ENCODE measurements around the gene SPIN1. TPM values are rescaled to one million over a fixed set of nuclear protein-coding genes. Genes with fewer than 3 reads are reported as not detected.

The SPIN1 gene
- total and polyA plus RNA-seq, 12 donors, result 36.3 to 79.9 (median 57.4) TPM

DNA sequence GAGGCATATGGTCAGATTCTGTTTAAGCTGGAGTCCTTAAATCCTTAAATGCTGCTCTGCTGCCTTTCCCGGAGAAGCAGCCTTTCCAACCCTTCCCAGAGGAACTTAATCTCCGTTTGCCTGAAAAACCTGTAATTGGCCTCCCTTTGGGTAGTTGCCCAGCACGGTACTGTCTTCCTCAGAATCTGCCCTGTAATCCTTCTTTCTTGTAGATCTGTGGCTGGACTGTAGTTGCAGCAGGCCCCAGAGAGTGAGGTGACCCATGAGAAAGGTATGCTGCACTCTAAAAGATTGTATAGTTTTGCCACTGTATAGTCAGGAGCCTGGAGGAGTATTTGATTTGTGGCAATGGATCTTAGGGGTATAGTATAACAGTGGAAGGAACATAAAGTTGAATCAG, 11.7 kb downstream of the SPIN1 start:
- H3K27me3 ChIP-seq, result no peaks in the 10 kb centered on the region
- no peak overlapping the region for H3K27ac ChIP-seq
- 53 to 100% (median 72%) methylated on average over 1 to 3 of the region's 3 CpGs for WGBS, 4 donors
- intact Hi-C loops (cut with DNase I), result no loop called here
- H3K4me1 ChIP-seq (replicated peaks in 1 of 2), result peaks cover 6 to 27% of the 10 kb centered on the region in 2 donors
- peaks cover 0 to 3% of the 10 kb centered on the region in 2 donors for H3K36me3 ChIP-seq (replicated peaks in 1 of 2)
- TF ChIP-seq POLR2A (IDR thresholded peaks at IDR 0.05), result no peak
- TF ChIP-seq, protein P1, sequence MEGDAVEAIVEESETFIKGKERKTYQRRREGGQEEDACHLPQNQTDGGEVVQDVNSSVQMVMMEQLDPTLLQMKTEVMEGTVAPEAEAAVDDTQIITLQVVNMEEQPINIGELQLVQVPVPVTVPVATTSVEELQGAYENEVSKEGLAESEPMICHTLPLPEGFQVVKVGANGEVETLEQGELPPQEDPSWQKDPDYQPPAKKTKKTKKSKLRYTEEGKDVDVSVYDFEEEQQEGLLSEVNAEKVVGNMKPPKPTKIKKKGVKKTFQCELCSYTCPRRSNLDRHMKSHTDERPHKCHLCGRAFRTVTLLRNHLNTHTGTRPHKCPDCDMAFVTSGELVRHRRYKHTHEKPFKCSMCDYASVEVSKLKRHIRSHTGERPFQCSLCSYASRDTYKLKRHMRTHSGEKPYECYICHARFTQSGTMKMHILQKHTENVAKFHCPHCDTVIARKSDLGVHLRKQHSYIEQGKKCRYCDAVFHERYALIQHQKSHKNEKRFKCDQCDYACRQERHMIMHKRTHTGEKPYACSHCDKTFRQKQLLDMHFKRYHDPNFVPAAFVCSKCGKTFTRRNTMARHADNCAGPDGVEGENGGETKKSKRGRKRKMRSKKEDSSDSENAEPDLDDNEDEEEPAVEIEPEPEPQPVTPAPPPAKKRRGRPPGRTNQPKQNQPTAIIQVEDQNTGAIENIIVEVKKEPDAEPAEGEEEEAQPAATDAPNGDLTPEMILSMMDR (IDR thresholded peaks at IDR 0.05), result no peak
- no peaks in the 10 kb centered on the region for H3K9me3 ChIP-seq (replicated peaks in 1 of 3)
- no peak for DNase-seq
- H3K4me3 ChIP-seq, result no peak overlapping the region

DNA sequence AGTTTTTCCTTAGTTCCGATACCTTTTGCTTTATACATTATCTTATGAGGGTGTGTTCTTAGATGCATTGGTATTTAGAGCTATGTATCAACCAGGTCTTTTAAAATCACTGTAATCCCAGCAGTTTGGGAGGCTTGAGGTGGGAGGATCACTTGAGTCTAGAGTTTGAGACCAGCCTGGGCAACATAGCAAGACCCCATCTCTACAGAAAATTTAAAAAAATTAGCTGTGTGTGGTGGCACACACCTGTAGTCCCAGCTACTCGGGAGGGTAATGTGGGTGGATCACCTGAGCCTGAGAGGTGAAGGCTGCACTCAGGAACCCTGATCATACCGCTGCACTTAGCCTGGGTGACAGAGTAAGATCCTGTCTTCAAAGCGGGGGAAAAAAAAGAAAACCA, 15.1 kb downstream of the SPIN1 start:
- TF ChIP-seq, protein P1 (IDR thresholded peaks at IDR 0.05), result no peak
- no peak for TF ChIP-seq POLR2A (IDR thresholded peaks at IDR 0.05)
- H3K27me3 ChIP-seq, result no peaks in the 10 kb centered on the region
- peaks cover 6 to 11% of the 10 kb centered on the region in 2 donors for H3K4me1 ChIP-seq (replicated peaks in 1 of 2)
- WGBS, 4 donors, result 94 to 96% (median 95%) methylated on average over 4 of the region's 4 CpGs
- no peaks in the 10 kb centered on the region for H3K9me3 ChIP-seq (replicated peaks in 1 of 3)
- no peak for DNase-seq
- H3K27ac ChIP-seq, result no peak overlapping the region
- no peak overlapping the region for H3K4me3 ChIP-seq
- peaks cover 0 to 3% of the 10 kb centered on the region in 2 donors for H3K36me3 ChIP-seq (replicated peaks in 1 of 2)
- intact Hi-C loops (cut with DNase I), result no loop called here

DNA sequence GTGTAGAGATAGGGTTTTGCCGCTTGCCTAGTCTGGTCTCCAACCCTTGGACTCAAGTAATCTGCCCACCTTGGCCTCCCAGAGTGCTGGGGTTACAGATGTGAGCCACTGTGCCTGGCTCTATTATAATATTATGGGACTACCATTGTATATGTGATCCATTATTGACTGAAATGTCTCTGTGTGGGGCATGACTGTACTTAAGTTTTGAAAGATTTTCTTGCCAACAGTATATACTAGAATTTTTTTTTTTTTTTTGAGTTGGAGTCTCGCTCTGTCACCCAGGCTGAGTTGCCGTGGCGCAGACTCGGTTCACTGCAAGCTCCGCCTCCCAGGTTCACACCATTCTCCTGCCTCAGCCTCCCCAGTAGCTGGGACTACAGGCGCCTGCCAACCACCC, 17.8 kb downstream of the SPIN1 start:
- WGBS, 4 donors, result 95 to 100% (median 99%) methylated on average over 7 of the region's 7 CpGs

DNA sequence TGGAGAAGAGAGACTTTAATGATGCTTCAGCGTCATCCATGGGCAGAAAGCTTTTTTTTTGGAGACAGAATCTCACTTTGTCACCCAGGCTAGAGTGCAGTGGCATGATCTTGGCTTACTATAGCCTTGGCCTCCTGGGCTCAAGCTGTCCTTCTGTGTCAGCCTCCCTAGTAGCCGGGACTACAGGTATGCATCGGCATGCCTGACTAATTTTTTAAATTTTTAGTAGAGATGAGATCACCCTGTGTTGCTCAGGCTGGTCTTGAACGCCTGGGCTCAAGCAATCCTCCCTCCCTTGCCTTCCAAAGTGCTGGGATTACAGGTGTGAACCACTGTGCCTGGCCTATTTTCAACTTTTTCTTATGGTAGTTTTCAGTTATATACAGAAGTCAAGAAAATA, 23.2 kb downstream of the SPIN1 start:
- intact Hi-C loops (cut with DNase I), result no loop called here
- Histone ChIP-seq H3K36me3 (replicated peaks in 1 of 2) (no peaks in the 10 kb centered on the region), H3K4me1 (replicated peaks in 1 of 2) (no peaks in the 10 kb centered on the region), H3K9me3 (replicated peaks in 1 of 3) (peaks cover 0 to 12% (median 0%) of the 10 kb centered on the region in 3 donors), H3K27me3 (no peaks in the 10 kb centered on the region), H3K4me3 (no peak overlapping the region), H3K27ac (no peak overlapping the region)
- WGBS, 4 donors, result 80 to 100% (median 91%) methylated on average over 3 to 4 of the region's 4 CpGs
- TF ChIP-seq, protein P1 (IDR thresholded peaks at IDR 0.05), result no peak
- TF ChIP-seq POLR2A (IDR thresholded peaks at IDR 0.05), result no peak
- DNase-seq, result no peak

More for the DNA sequence above, 17.8 kb downstream of the SPIN1 start:
- intact Hi-C loops (cut with DNase I), result no loop called here
- TF ChIP-seq, protein P1 (IDR thresholded peaks at IDR 0.05), result no peak
- no peak for TF ChIP-seq POLR2A (IDR thresholded peaks at IDR 0.05)
- no peak for DNase-seq
- no peaks in the 10 kb centered on the region for H3K4me1 ChIP-seq (replicated peaks in 1 of 2)
- H3K4me3 ChIP-seq, result no peak overlapping the region
- no peak overlapping the region for H3K27ac ChIP-seq
- no peaks in the 10 kb centered on the region for H3K36me3 ChIP-seq (replicated peaks in 1 of 2)
- no peaks in the 10 kb centered on the region for H3K9me3 ChIP-seq (replicated peaks in 1 of 3)
- H3K27me3 ChIP-seq, result no peaks in the 10 kb centered on the region
